H1 (cell line): ENCODE data around the gene SRCIN1. TPM values are rescaled to one million over a fixed set of nuclear protein-coding genes. Genes with fewer than 3 reads are reported as not detected.

ENCODE experiments used
- CTCF ChIA-PET: fragments of 300-600 bp; sonication (Branson Sonifier 250); formaldehyde crosslinking; loops from one replicate; lab custom pipeline; 2021; ENCODE audit not compliant: partially characterized antibody; lab: Charles Lee
- POLR2A ChIA-PET: fragments of 300-600 bp; sonication (Branson Sonifier 250); formaldehyde crosslinking; loops from one replicate; lab custom pipeline; 2021; ENCODE audit warnings: inconsistent platforms; ENCODE audit not compliant: partially characterized antibody; lab: Charles Lee
- DNase-seq, 2 experiments: peaks; one replicate each; pipeline versions ENCODE4 v3.0.0 to v3.0.0-alpha.2; 2010 to 2022; ENCODE audit warnings: low spot score in 2 of 2, low read depth in 1 of 2, mixed read lengths in 1 of 2
- FAIRE-seq: peaks from 2 replicates; lab custom pipeline; 2011; peaks lifted over from hg19 to GRCh38; lab: Jason Lieb, UNC
- H2AFZ ChIP-seq: 2 replicates; pipeline ENCODE4 v1.8.1; 2012; ENCODE audit warnings: low read length, inconsistent platforms
- H2AK5ac ChIP-seq: 2 replicates; pipeline ENCODE4 v1.6.1; 2013; ENCODE audit warnings: low read depth, low read length
- H2BK120ac ChIP-seq: replicated peaks from 2 replicates; pipeline ENCODE3; 2013; ENCODE audit warnings: low read depth, low read length, inconsistent platforms
- H2BK12ac ChIP-seq: 2 replicates; pipeline ENCODE4 v1.6.1; 2013; ENCODE audit warnings: low read depth, low read length
- H2BK15ac ChIP-seq: 2 replicates; pipeline ENCODE4 v1.6.1; 2013; ENCODE audit warnings: low read length
- H2BK20ac ChIP-seq: 2 replicates; pipeline ENCODE4 v1.6.1; 2013; ENCODE audit warnings: low read length
- H2BK5ac ChIP-seq: 2 replicates; pipeline ENCODE4 v1.6.1; 2013; ENCODE audit warnings: low read depth, low read length
- H3K14ac ChIP-seq: 2 replicates; pipeline ENCODE4 v1.6.1; 2013; ENCODE audit warnings: inconsistent platforms; ENCODE audit not compliant: insufficient read length
- H3K18ac ChIP-seq: 2 replicates; pipeline ENCODE4 v1.6.1; 2013; ENCODE audit warnings: low read length; ENCODE audit errors: extremely low read depth
- H3K23ac ChIP-seq: 2 replicates; pipeline ENCODE4 v1.6.1; 2013; ENCODE audit warnings: inconsistent platforms; ENCODE audit not compliant: insufficient read length
- H3K23me2 ChIP-seq: 2 replicates; pipeline ENCODE4 v1.6.1; 2013; ENCODE audit warnings: low read depth, low read length
- H3K27ac ChIP-seq: 2 replicates; pipeline ENCODE4 v1.6.1; 2011; ENCODE audit warnings: low read depth, low read length, inconsistent platforms
- H3K27me3 ChIP-seq, 4 experiments: replicated peaks in 1 of 4; 1 replicate in 1 of 4; 2 replicates in 3 of 4; pipeline versions ENCODE4 v1.6.1 to v1.8.1; 2011 to 2013; ENCODE audit warnings: low read length in 3 of 4, mild to moderate bottlenecking in 3 of 4, inconsistent platforms in 2 of 4, mixed read lengths in 2 of 4, moderate library complexity in 1 of 4; ENCODE audit not compliant: control insufficient read depth in 3 of 4, insufficient read depth in 3 of 4; ENCODE audit errors: extremely low read depth in 1 of 4
- H3K36me3 ChIP-seq, 4 experiments: 2 replicates each; pipeline versions ENCODE4 v1.6.1 to v1.8.1; 2011 to 2013; ENCODE audit warnings: mild to moderate bottlenecking in 4 of 4, low read length in 3 of 4, moderate library complexity in 2 of 4, control low read depth in 1 of 4, inconsistent platforms in 1 of 4; ENCODE audit not compliant: insufficient read depth in 4 of 4, control insufficient read depth in 2 of 4
- H3K4ac ChIP-seq: replicated peaks from 2 replicates; pipeline ENCODE3; 2013; ENCODE audit warnings: low read length, low read depth, mixed read lengths, inconsistent platforms; ENCODE audit not compliant: insufficient read length
- H3K4me1 ChIP-seq, 4 experiments: replicated peaks in 1 of 4; 1 replicate in 1 of 4; 2 replicates in 3 of 4; pipeline versions ENCODE4 v1.6.1 to v1.8.1; 2011 to 2013; ENCODE audit warnings: low read length in 3 of 4, inconsistent platforms in 2 of 4, mixed read lengths in 1 of 4; ENCODE audit not compliant: insufficient read depth in 4 of 4, control insufficient read depth in 3 of 4
- H3K4me2 ChIP-seq, 2 experiments: 2 replicates each; pipeline versions ENCODE4 v1.6.1 to v1.8.1; 2011 to 2013; ENCODE audit warnings: low read depth in 2 of 2, low read length in 2 of 2, control low read depth in 1 of 2, inconsistent platforms in 1 of 2, mild to moderate bottlenecking in 1 of 2; ENCODE audit not compliant: insufficient read depth in 1 of 2
- H3K4me3 ChIP-seq, 4 experiments: fragments of 200-600, 300-600 bp in 1 of 4; sonication (generic), shearing (Covaris generic), sonication (Bioruptor Twin) in 1 of 4; 2 replicates each; pipeline versions ENCODE4 v1.5.1 to v1.8.1; 2011 to 2016; ENCODE audit warnings: low read length in 4 of 4, low read depth in 3 of 4, control low read depth in 2 of 4, inconsistent platforms in 2 of 4, mild to moderate bottlenecking in 2 of 4, mixed read lengths in 1 of 4, moderate library complexity in 1 of 4; ENCODE audit not compliant: insufficient read depth in 2 of 4; ENCODE audit errors: extremely low read depth in 1 of 4
- H3K56ac ChIP-seq: replicated peaks from 2 replicates; pipeline ENCODE3; 2013; ENCODE audit warnings: low read depth, mild to moderate bottlenecking, mixed read lengths, low read length, inconsistent platforms; ENCODE audit not compliant: insufficient read length
- H3K79me1 ChIP-seq: 2 replicates; pipeline ENCODE4 v1.6.1; 2013; ENCODE audit warnings: low read depth, low read length, control low read depth
- H3K79me2 ChIP-seq, 2 experiments: 2 replicates each; pipeline versions ENCODE4 v1.6.1 to v1.8.1; 2012 to 2013; ENCODE audit warnings: low read length in 2 of 2, mild to moderate bottlenecking in 2 of 2, inconsistent platforms in 1 of 2; ENCODE audit not compliant: insufficient read depth in 2 of 2, control insufficient read depth in 1 of 2
- H3K9ac ChIP-seq, 4 experiments: replicated peaks in 1 of 4; 1 replicate in 1 of 4; 2 replicates in 3 of 4; pipeline versions ENCODE4 v1.6.1 to v1.8.1; 2011 to 2013; ENCODE audit warnings: low read depth in 3 of 4, low read length in 3 of 4, control low read depth in 2 of 4, mild to moderate bottlenecking in 2 of 4, moderate library complexity in 2 of 4, inconsistent platforms in 1 of 4; ENCODE audit errors: extremely low read depth in 1 of 4
- H3K9me3 ChIP-seq, 2 experiments: 2 replicates each; pipeline versions ENCODE4 v1.6.1 to v1.8.1; 2012 to 2013; ENCODE audit warnings: mild to moderate bottlenecking in 2 of 2, moderate library complexity in 2 of 2, control low read depth in 1 of 2, inconsistent platforms in 1 of 2, low read depth in 1 of 2, low read length in 1 of 2, mixed read lengths in 1 of 2; ENCODE audit not compliant: insufficient read depth in 2 of 2
- H4K20me1 ChIP-seq, 2 experiments: replicated peaks in 1 of 2; 2 replicates each; pipeline versions ENCODE3 to v1.8.1; 2011 to 2013; ENCODE audit warnings: inconsistent platforms in 2 of 2, low read length in 2 of 2, mild to moderate bottlenecking in 1 of 2; ENCODE audit not compliant: insufficient read depth in 2 of 2, control insufficient read depth in 1 of 2
- H4K5ac ChIP-seq: 2 replicates; pipeline ENCODE4 v1.6.1; 2013; ENCODE audit warnings: low read length, low read depth, mixed read lengths, inconsistent platforms; ENCODE audit not compliant: insufficient read length
- H4K8ac ChIP-seq: 2 replicates; pipeline ENCODE4 v1.8.0; 2013; ENCODE audit warnings: mild to moderate bottlenecking, moderate library complexity, low read length, inconsistent platforms; ENCODE audit not compliant: insufficient read depth; ENCODE audit errors: extremely low read depth
- H4K91ac ChIP-seq: replicated peaks from 2 replicates; pipeline ENCODE3; 2013; ENCODE audit warnings: low read length, mixed read lengths, inconsistent platforms; ENCODE audit not compliant: insufficient read length
- ATF2 ChIP-seq: IDR thresholded peaks from 2 replicates; pipeline ENCODE4 v1.6.1; 2012; ENCODE audit warnings: low read length, inconsistent platforms
- CTBP2 ChIP-seq: IDR thresholded peaks from 2 replicates; pipeline ENCODE4 v1.7.0; 2011; ENCODE audit warnings: borderline replicate concordance, mild to moderate bottlenecking, moderate library complexity, mixed read lengths, low read length; ENCODE audit not compliant: insufficient read depth, insufficient read length
- GTF2F1 ChIP-seq: IDR thresholded peaks from 2 replicates; pipeline ENCODE4 v1.6.1; 2012; ENCODE audit warnings: low read depth, low read length, improper control_type of control experiment, borderline replicate concordance
- HDAC2 ChIP-seq, 2 experiments: fragments of 300-600 bp in 1 of 2; sonication (generic) in 1 of 2; IDR thresholded peaks; 2 replicates each; pipeline ENCODE4 v1.6.1; 2011 to 2012; ENCODE audit warnings: low read depth in 2 of 2, low read length in 2 of 2, mild to moderate bottlenecking in 2 of 2, moderate library complexity in 2 of 2, borderline replicate concordance in 1 of 2, inconsistent platforms in 1 of 2
- HDAC6 ChIP-seq: IDR thresholded peaks from one replicate; pipeline ENCODE4 v1.7.1; 2012; ENCODE audit warnings: low read depth, mild to moderate bottlenecking, inconsistent platforms, low read length, moderate library complexity
- KDM4A ChIP-seq: IDR thresholded peaks from one replicate; pipeline ENCODE4 v1.7.1; 2012; ENCODE audit warnings: low read depth, mild to moderate bottlenecking, moderate library complexity, low read length, inconsistent platforms; ENCODE audit not compliant: severe bottlenecking
- PHF8 ChIP-seq: fragments of 200-600 bp; sonication (generic); conservative IDR thresholded peaks from 2 replicates; pipeline ENCODE4 v1.7.1; 2012; ENCODE audit warnings: low read depth, mild to moderate bottlenecking, inconsistent platforms, low read length, moderate library complexity
- RXRA ChIP-seq: IDR thresholded peaks from 2 replicates; pipeline ENCODE4 v1.6.1; 2011; ENCODE audit warnings: low read depth, mild to moderate bottlenecking, low read length, moderate library complexity; ENCODE audit not compliant: insufficient read depth
- TAF7 ChIP-seq: optimal IDR thresholded peaks from 2 replicates; pipeline ENCODE3; 2011; ENCODE audit warnings: low read depth, mild to moderate bottlenecking, inconsistent platforms, low read length, moderate library complexity, borderline replicate concordance
- TCF12 ChIP-seq: IDR thresholded peaks from 2 replicates; pipeline ENCODE4 v1.6.1; 2011; ENCODE audit warnings: low read depth, mild to moderate bottlenecking, low read length
- WGBS, 2 experiments: shearing (Covaris generic) in 1 of 2; methylation state at CpG; one replicate each; pipeline versions ENCODE4 v1.1.6 to v1.1.7; 2013 to 2015; ENCODE audit warnings: low lambda C conversion rate in 2 of 2, mixed read lengths in 2 of 2, inconsistent platforms in 1 of 2, low coverage in 1 of 2, missing lambda C conversion rate in 1 of 2; ENCODE audit not compliant: insufficient replicate concordance in 2 of 2, insufficient coverage in 1 of 2, insufficient read length in 1 of 2; ENCODE audit errors: extremely low coverage in 1 of 2, missing lambda C conversion rate in 1 of 2; 5-methylcytosine and 5-hydroxymethylcytosine counted together
- polyA plus RNA-seq, 7 experiments: library from polyadenylated mRNA; depleted of rRNA in 3 of 7; stranded (reverse) in 5 of 7; unstranded in 2 of 7; fragments of >200 nt in 5 of 7; fragments of 200-250 nt in 2 of 7; gene quantifications; 1 replicate in 5 of 7; 2 replicates in 1 of 7; 4 replicates in 1 of 7; pipeline versions ENCODE4 v1.2.1 to v1.2.3, GENCODE V29; 2011 to 2013; ENCODE audit warnings: missing spikeins in 2 of 7, mixed read lengths in 2 of 7
- total RNA-seq: library from RNA; stranded (reverse); fragmentation: NEBNext Ultra II Directional; extraction: Animal tissue kit (Norgen Biotek cat#: 25700); gene quantifications from 2 replicates; pipeline ENCODE4 v1.2.1, GENCODE V29; 2021

The SRCIN1 gene
- total and polyA plus RNA-seq, 2 of the 8 experiments (the other 6 are each of a cell fraction or from before 2014, with no cell fraction given), result 2.8 to 3.8 TPM

GRCh38 chr17:38598536-38598935 is 7.2 kb downstream of the SRCIN1 start:
- no peak for FAIRE-seq
- TF ChIP-seq TCF12 (peak; percentile 97), TAF7 (no peak), RXRA (no peak), PHF8 (no peak), HDAC2 (IDR thresholded peaks at IDR 0.05; ENCODE audit: borderline replicate concordance in 1 of 2, low read depth in 2 of 2, low read length in 2 of 2) (no peak), CTBP2 (peak; percentile 75), KDM4A (no peak), GTF2F1 (no peak), ATF2 (peak; percentile 71; the same call in 1 of the 2 replicates), HDAC6 (no peak)

More at GRCh38 chr17:38598536-38598935, 7.2 kb downstream of the SRCIN1 start:
- Histone ChIP-seq H3K79me1 (0 out of 2 replicates have a peak, but pooled peaks cover 4% of the 10 kb centered on the region), H2BK12ac (peak overlapping the region; percentile 95; the same call in 1 of the 2 replicates), H2BK15ac (peak overlapping the region; percentile 65; the same call in 1 of the 2 replicates), H3K23ac (no peak overlapping the region), H3K9ac (no peak overlapping the region), H3K18ac (peak overlapping the region; percentile 90; the same call in 1 of the 2 replicates), H3K27ac (no peak overlapping the region), H2BK5ac (peak overlapping the region; percentile 66; the same call in 1 of the 2 replicates), H3K4me3 (no peak overlapping the region), H4K8ac (no peak overlapping the region), H2AFZ (no peak overlapping the region), H3K4me2 (peak overlapping the region; percentile 12 to 33; a peak in 2 of 4 replicates), H3K9me3 (no peaks in the 10 kb centered on the region), H3K23me2 (peaks cover 6% of the 10 kb centered on the region; the same call in 1 of the 2 replicates), H2AK5ac (peak overlapping the region; percentile 45; the same call in 1 of the 2 replicates), H3K4ac (no peak overlapping the region), H4K5ac (no peak overlapping the region), H3K27me3 (peaks cover 2 to 14% (median 13%) of the 10 kb centered on the region in 4 experiments), H3K36me3 (no peaks in the 10 kb centered on the region), H4K20me1 (no peaks in the 10 kb centered on the region), H3K4me1 (peaks cover 16 to 57% (median 51%) of the 10 kb centered on the region in 4 experiments), H2BK120ac (no peak overlapping the region), H2BK20ac (peak overlapping the region; percentile 43; the same call in 1 of the 2 replicates), H3K14ac (no peak overlapping the region), H4K91ac (no peak overlapping the region), H3K56ac (no peak overlapping the region), H3K79me2 (no peaks in the 10 kb centered on the region)
- WGBS, 2 experiments, result 0% methylated on average over 3 of the region's 4 CpGs; no CpG with 5 or more reads in 1 of the 2 experiments
- POLR2A ChIA-PET, result interaction anchor here (0.7 to 5.1 kb wide), 11 partner anchors 9 to 120 kb away, joined by 3 to 32 read pairs (median 4); no protein-coding TSS in a partner anchor
- peak; percentile 88 to 93 for DNase-seq
- CTCF ChIA-PET, result interaction anchor here (0.9 to 32.0 kb wide), 9 partner anchors 5 to 244 kb away, joined by 3 to 914 read pairs (median 24); partner anchors contain the start of genes EPOP and SRCIN1
